Measurements from ENCODE around the gene SOS2. TPM values are rescaled to one million over a fixed set of nuclear protein-coding genes. Genes with fewer than 3 reads are reported as not detected.
"Not testable (repeated sequence)": the region's sequence is repeated elsewhere in the genome, so short reads cannot be mapped to it uniquely, and the experiment has no call there.

SOS2 gene
- total RNA-seq, 1 experiment from 2014 or later, result 20.3 TPM

GRCh38 chr14:50171895-50172294 is 59.5 kb downstream of the SOS2 start:
- no peaks in the 10 kb centered on the region for H3K27me3 ChIP-seq (replicated peaks; ENCODE audit: insufficient read depth, low read depth, low read length, poor library complexity)
- BruUV-seq (replicated peaks), result TSS peak; percentile 29
- no peak overlapping the region for H3K27ac ChIP-seq (ENCODE audit: low read depth, low read length, poor library complexity, severe bottlenecking)
- no peak overlapping the region for H3K4me3 ChIP-seq (ENCODE audit: low read depth, low read length, poor library complexity, severe bottlenecking)
- DNase-seq (ENCODE audit: low spot score), result no peak
- no peaks in the 10 kb centered on the region for H3K9me3 ChIP-seq (ENCODE audit: low read depth, low read length, poor library complexity, severe bottlenecking)
- POLR2A ChIA-PET (ENCODE audit: low non-redundant PET), result no interaction called here
- H3K4me1 ChIP-seq (ENCODE audit: insufficient read depth, low read length, poor library complexity, severe bottlenecking), result no peaks in the 10 kb centered on the region
- H3K36me3 ChIP-seq (ENCODE audit: insufficient read depth, low read length, poor library complexity, severe bottlenecking), result no peaks in the 10 kb centered on the region
- TF ChIP-seq CTCF (conservative IDR thresholded peaks at IDR 0.05; ENCODE audit: low read depth, low read length), result no peak
- TF ChIP-seq EZH2 (IDR thresholded peaks at IDR 0.05; ENCODE audit: borderline replicate concordance, low read depth, low read length, poor library complexity, severe bottlenecking), result no peak
- intact Hi-C loops (cut with micrococcal nuclease; ENCODE audit: unreplicated experiment), result no loop called here
- CTCF ChIA-PET, result no interaction called here

GRCh38 chr14:50167381-50167780 is 64.0 kb downstream of the SOS2 start:
- H3K27ac ChIP-seq (ENCODE audit: low read depth, low read length, poor library complexity, severe bottlenecking), result not testable (repeated sequence)

GRCh38 chr14:50156111-50156510 is 75.3 kb downstream of the SOS2 start:
- H3K4me1 ChIP-seq (ENCODE audit: insufficient read depth, low read length, poor library complexity, severe bottlenecking), result no peaks in the 10 kb centered on the region
- POLR2A ChIA-PET (ENCODE audit: low non-redundant PET), result no interaction called here
- BruUV-seq (replicated peaks), result no TSS peak
- H3K27ac ChIP-seq (ENCODE audit: low read depth, low read length, poor library complexity, severe bottlenecking), result no peak overlapping the region
- TF ChIP-seq CTCF (conservative IDR thresholded peaks at IDR 0.05; ENCODE audit: low read depth, low read length) (no peak), EZH2 (IDR thresholded peaks at IDR 0.05; ENCODE audit: borderline replicate concordance, low read depth, low read length, poor library complexity, severe bottlenecking) (no peak)
- intact Hi-C loops (cut with micrococcal nuclease; ENCODE audit: unreplicated experiment), result no loop called here
- CTCF ChIA-PET, result no interaction called here
- H3K36me3 ChIP-seq (ENCODE audit: insufficient read depth, low read length, poor library complexity, severe bottlenecking), result no peaks in the 10 kb centered on the region
- no peaks in the 10 kb centered on the region for H3K27me3 ChIP-seq (replicated peaks; ENCODE audit: insufficient read depth, low read depth, low read length, poor library complexity)
- DNase-seq (ENCODE audit: low spot score), result no peak
- no peak overlapping the region for H3K4me3 ChIP-seq (ENCODE audit: low read depth, low read length, poor library complexity, severe bottlenecking)
- no peaks in the 10 kb centered on the region for H3K9me3 ChIP-seq (ENCODE audit: low read depth, low read length, poor library complexity, severe bottlenecking)

More at GRCh38 chr14:50167381-50167780, 64.0 kb downstream of the SOS2 start:
- BruUV-seq (replicated peaks); H3K9me3 ChIP-seq (ENCODE audit: low read depth, low read length, poor library complexity, severe bottlenecking); intact Hi-C loops (cut with micrococcal nuclease; ENCODE audit: unreplicated experiment); H3K4me3 ChIP-seq (ENCODE audit: low read depth, low read length, poor library complexity, severe bottlenecking); DNase-seq (ENCODE audit: low spot score); CTCF ChIA-PET; H3K4me1 ChIP-seq (ENCODE audit: insufficient read depth, low read length, poor library complexity, severe bottlenecking); H3K27me3 ChIP-seq (replicated peaks; ENCODE audit: insufficient read depth, low read depth, low read length, poor library complexity); H3K36me3 ChIP-seq (ENCODE audit: insufficient read depth, low read length, poor library complexity, severe bottlenecking); POLR2A ChIA-PET (ENCODE audit: low non-redundant PET): not testable (repeated sequence)

GRCh38 chr14:50148799-50149198 is 82.6 kb downstream of the SOS2 start:
- H3K9me3 ChIP-seq (ENCODE audit: low read depth, low read length, poor library complexity, severe bottlenecking), result no peaks in the 10 kb centered on the region
- H3K27me3 ChIP-seq (replicated peaks; ENCODE audit: insufficient read depth, low read depth, low read length, poor library complexity), result no peaks in the 10 kb centered on the region
- no peak overlapping the region for H3K4me3 ChIP-seq (ENCODE audit: low read depth, low read length, poor library complexity, severe bottlenecking)
- intact Hi-C loops (cut with micrococcal nuclease; ENCODE audit: unreplicated experiment), result no loop called here
- H3K27ac ChIP-seq (ENCODE audit: low read depth, low read length, poor library complexity, severe bottlenecking), result no peak overlapping the region
- POLR2A ChIA-PET (ENCODE audit: low non-redundant PET), result no interaction called here
- TF ChIP-seq CTCF (conservative IDR thresholded peaks at IDR 0.05; ENCODE audit: low read depth, low read length) (no peak), EZH2 (IDR thresholded peaks at IDR 0.05; ENCODE audit: borderline replicate concordance, low read depth, low read length, poor library complexity, severe bottlenecking) (no peak)
- no TSS peak for BruUV-seq (replicated peaks)
- DNase-seq (ENCODE audit: low spot score), result no peak
- no peaks in the 10 kb centered on the region for H3K4me1 ChIP-seq (ENCODE audit: insufficient read depth, low read length, poor library complexity, severe bottlenecking)
- CTCF ChIA-PET, result no interaction called here
- H3K36me3 ChIP-seq (ENCODE audit: insufficient read depth, low read length, poor library complexity, severe bottlenecking), result no peaks in the 10 kb centered on the region

Measured in A673 (cell line).